Right lobe of liver (tissue), 4 donors: ENCODE measurements around the gene CORO2B.

Experiments used
- CTCF ChIP-seq, 4 donors: fragments of 200-600 bp in 3 of 4; fragments of 450-650 bp in 1 of 4; IDR thresholded peaks; one replicate each; pipeline versions ENCODE4 v1.5.1 to v1.8.0; 2016 to 2022; ENCODE audit warnings: antibody characterized with exemption in 4 of 4, mild to moderate bottlenecking in 2 of 4
- POLR2A ChIP-seq: fragments of 450-650 bp; IDR thresholded peaks from one replicate; pipeline ENCODE4 v1.6.1; 2017; ENCODE audit warnings: antibody characterized with exemption, mild to moderate bottlenecking
- donor health status: DM: no; HTN: no; CAD: no.
- donor health status: DM: no; HTN: no; CAD: no.
- donor health status: DM: no; HTN: yes; CAD: no.

- TF ChIP-seq CTCF (IDR thresholded peaks at IDR 0.05) (no peak), POLR2A (no peak)
Measured at GRCh38 chr15:68718468-68718867, 139.7 kb downstream of the CORO2B start.
